WI38 (cell line): ENCODE measurements around the gene CCSER1.

Experiments used
- H3K4me3 ChIP-seq: 2 replicates; pipeline ENCODE4 v1.5.1; 2011; ENCODE audit warnings: low read depth, mild to moderate bottlenecking, control low read depth, low read length
- TF ChIP-seq, protein P1 (sequence below): IDR thresholded peaks from 2 replicates; pipeline ENCODE4 v1.5.1; 2012; ENCODE audit warnings: low read depth, mild to moderate bottlenecking, control low read depth, low read length

Gene CCSER1

DNA sequence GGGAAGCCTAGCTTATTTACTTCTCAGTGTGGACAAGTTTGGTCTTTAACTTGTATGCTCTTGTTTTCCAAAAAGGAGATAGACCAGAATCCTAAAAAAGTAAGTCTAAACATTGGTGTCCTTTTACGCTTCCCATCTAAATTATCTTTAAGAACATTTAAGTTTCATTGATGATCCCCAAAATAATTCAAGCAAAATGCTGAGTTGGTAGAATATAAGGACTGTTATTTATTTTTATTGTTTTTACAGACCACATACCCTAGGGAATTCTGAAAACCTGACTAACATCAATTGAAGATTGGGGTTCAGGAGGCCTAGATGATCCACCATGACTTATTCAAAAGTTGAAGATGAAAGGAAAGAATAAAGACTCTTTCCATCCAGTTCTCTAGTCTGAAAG is 653.0 kb downstream of the CCSER1 start:
- H3K4me3 ChIP-seq = no peak overlapping the region
- TF ChIP-seq, protein P1, sequence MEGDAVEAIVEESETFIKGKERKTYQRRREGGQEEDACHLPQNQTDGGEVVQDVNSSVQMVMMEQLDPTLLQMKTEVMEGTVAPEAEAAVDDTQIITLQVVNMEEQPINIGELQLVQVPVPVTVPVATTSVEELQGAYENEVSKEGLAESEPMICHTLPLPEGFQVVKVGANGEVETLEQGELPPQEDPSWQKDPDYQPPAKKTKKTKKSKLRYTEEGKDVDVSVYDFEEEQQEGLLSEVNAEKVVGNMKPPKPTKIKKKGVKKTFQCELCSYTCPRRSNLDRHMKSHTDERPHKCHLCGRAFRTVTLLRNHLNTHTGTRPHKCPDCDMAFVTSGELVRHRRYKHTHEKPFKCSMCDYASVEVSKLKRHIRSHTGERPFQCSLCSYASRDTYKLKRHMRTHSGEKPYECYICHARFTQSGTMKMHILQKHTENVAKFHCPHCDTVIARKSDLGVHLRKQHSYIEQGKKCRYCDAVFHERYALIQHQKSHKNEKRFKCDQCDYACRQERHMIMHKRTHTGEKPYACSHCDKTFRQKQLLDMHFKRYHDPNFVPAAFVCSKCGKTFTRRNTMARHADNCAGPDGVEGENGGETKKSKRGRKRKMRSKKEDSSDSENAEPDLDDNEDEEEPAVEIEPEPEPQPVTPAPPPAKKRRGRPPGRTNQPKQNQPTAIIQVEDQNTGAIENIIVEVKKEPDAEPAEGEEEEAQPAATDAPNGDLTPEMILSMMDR = no peak

DNA sequence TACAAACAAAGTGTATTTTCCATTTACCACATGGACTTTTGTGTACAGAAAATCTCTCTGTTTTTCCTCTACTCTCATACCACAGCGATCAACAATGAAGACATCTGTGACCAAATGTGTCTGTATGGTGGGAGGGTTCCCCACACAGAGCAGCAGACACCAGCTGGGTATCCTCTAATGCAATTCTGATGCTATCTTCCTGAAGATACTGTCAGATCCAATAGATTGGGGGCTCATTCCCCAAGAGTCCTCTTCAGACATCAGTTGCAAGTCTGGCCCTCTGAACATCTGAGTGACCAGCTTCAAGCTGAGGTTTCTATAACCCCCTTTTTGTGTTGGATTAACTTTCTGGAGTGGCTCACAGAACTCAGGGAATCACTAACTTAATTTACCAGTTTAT is 659.4 kb downstream of the CCSER1 start:
- TF ChIP-seq, protein P1 = no peak
- H3K4me3 ChIP-seq = no peak overlapping the region

DNA sequence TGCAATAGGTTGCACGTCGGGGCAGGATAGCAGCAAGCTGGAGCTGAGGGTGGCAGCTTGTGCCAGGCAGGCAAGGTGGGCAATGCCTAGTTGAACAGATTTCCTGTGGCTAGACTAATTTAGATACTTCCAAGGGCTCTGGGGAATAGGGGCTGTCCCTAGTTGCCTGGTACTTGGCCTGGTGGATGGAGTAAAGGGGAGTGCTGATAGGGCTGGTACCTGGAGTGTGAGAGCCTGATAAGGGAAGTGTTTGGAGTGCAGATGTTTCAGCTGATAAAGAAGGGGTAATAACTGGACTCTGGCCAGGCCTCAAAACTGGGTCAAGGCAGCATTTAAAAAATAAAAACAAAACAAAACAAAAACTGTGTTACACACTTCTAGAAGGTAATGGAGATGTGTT is 665.5 kb downstream of the CCSER1 start:
- TF ChIP-seq, protein P1 = no peak
- H3K4me3 ChIP-seq = no peak overlapping the region

DNA sequence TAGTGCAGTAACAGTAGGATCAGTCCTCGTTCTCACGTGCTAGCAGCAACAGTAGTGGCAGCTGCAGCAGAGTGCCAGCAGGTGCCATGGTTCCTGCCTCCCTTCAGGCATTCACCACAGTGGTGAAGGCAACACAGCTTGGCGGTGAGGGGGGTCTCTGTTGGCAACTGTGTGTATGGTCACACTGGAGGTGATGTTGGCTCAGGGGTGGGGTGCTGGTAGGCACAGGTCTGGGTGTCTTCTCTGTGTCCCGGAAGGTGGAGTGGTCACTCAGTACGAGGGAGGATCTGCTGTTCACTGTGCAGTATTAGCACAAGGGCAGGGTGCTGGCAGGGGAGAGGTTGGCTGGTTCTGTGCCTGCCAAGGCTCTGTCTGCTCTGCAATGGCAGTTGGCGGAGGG is 671.8 kb downstream of the CCSER1 start:
- TF ChIP-seq, protein P1 = no peak
- no peak overlapping the region for H3K4me3 ChIP-seq

DNA sequence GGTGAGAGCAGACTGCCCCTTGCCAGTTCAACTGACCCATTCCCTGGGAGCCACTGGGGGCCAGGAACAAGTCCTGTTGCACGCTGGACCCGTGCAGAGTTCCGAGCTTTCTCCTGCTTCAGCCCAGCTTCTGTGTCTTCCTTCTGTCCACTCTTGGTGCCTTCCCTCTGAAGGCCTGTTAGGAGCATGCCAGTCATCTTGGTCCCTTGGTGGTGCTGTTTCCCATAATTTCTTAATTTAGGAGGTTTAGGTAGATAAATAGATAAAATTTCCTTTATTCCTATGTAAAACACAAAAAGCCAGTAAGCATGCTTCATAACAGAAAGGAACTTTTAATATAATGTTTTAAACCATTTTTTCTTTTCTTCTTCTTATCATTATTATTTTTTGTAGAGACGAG is 672.7 kb downstream of the CCSER1 start:
- TF ChIP-seq, protein P1 = no peak
- H3K4me3 ChIP-seq = no peak overlapping the region

DNA sequence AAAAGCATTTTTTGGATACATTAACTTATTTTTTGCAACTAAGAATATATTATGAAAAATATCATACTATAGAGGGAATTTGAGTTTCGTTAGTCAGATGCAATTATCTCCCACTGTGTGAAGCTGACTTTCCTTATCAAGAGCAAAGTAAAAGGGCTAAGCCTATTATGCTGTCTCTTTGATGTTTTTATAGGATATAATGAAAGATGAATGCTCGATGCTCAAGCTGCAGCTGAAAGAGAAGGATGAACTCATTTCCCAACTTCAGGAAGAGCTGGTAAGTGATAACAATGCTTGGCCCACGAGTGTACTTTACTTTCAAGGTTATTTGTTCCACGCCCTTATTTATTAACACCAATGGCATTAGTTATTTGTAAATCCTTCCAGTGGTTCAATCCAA is 688.4 kb downstream of the CCSER1 start:
- TF ChIP-seq, protein P1 = no peak
- H3K4me3 ChIP-seq = no peak overlapping the region

DNA sequence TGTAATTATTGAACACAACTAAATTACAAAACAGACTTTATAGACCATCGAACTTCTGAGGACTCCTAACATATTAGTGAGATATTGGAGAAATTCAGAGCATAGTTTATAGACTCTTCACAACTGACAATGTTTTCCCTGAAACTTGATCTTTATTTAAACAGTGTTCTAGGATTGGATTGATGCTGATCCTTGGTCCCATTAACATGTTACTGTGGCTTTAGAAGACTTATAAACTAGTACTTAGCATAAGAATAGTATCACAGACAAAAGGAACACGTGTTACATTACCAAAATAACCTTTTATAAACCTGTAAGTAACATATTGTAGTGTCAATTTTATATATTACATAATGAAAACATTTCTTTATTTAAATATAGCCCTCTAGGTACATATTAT is 689.6 kb downstream of the CCSER1 start:
- H3K4me3 ChIP-seq = no peak overlapping the region
- TF ChIP-seq, protein P1 = no peak
